Endothelial cell of umbilical vein (primary cell): ENCODE data around the gene SLC16A7. TPM values are rescaled to one million over a fixed set of nuclear protein-coding genes. Genes with fewer than 3 reads are reported as not detected.
"Not testable (repeated sequence)": the region's sequence is repeated elsewhere in the genome, so short reads cannot be mapped to it uniquely, and the experiment has no call there.

ENCODE experiments used
- BruUV-seq: library from RNA; stranded (reverse); fragments of 400-500 nt; replicated peaks from 2 replicates; lab custom pipeline; 2021; lab: Mats Ljungman, UMichigan
- CTCF ChIA-PET: fragments of 300-600, 350-600 bp; sonication (Branson Sonifier 250); formaldehyde crosslinking; loops from one replicate; lab custom pipeline; 2021; ENCODE audit warnings: antibody characterized with exemption, inconsistent platforms; lab: Charles Lee
- POLR2A ChIA-PET: fragments of 300-600, 350-600 bp; sonication (Branson Sonifier 250); formaldehyde crosslinking; loops from one replicate; lab custom pipeline; 2021; ENCODE audit warnings: antibody characterized with exemption, inconsistent platforms; lab: Charles Lee
- DNase-seq: peaks from one replicate; pipeline ENCODE4 v3.0.0-alpha.2; 2011; ENCODE audit warnings: low read depth, low spot score
- FAIRE-seq: peaks from 2 replicates; lab custom pipeline; 2011; peaks lifted over from hg19 to GRCh38; lab: Jason Lieb, UNC
- H2AFZ ChIP-seq: 2 replicates; pipeline ENCODE4 v1.6.0; 2012; ENCODE audit warnings: low read depth, low read length, control low read depth, inconsistent platforms
- H3K27ac ChIP-seq: 2 replicates; pipeline ENCODE4 v1.5.1; 2011; ENCODE audit warnings: low read depth, mild to moderate bottlenecking, control low read depth, low read length, moderate library complexity; ENCODE audit not compliant: insufficient read depth
- H3K27me3 ChIP-seq, 2 experiments: 2 replicates each; pipeline versions ENCODE4 v1.6.0 to v1.6.1; 2011; ENCODE audit warnings: low read length in 2 of 2, mixed read lengths in 1 of 2; ENCODE audit not compliant: control insufficient read depth in 2 of 2, insufficient read depth in 2 of 2
- H3K36me3 ChIP-seq, 2 experiments: 2 replicates in 1 of 2; 3 replicates in 1 of 2; pipeline ENCODE4 v1.5.1; 2011; ENCODE audit warnings: low read length in 2 of 2, mild to moderate bottlenecking in 1 of 2, moderate library complexity in 1 of 2; ENCODE audit not compliant: control insufficient read depth in 2 of 2, insufficient read depth in 2 of 2; ENCODE audit errors: extremely low read depth in 1 of 2
- H3K4me1 ChIP-seq: 3 replicates; pipeline ENCODE4 v1.5.1; 2011; ENCODE audit warnings: mild to moderate bottlenecking, low read length; ENCODE audit not compliant: control insufficient read depth, insufficient read depth; ENCODE audit errors: extremely low read depth
- H3K4me2 ChIP-seq: 2 replicates; pipeline ENCODE4 v1.6.1; 2011; ENCODE audit warnings: low read length, control low read depth, mixed read lengths; ENCODE audit not compliant: insufficient read depth
- H3K4me3 ChIP-seq, 3 experiments: fragments of 200-600 bp in 1 of 3; sonication (generic), shearing (Covaris generic) in 1 of 3; replicated peaks in 1 of 3; 2 replicates each; pipeline ENCODE4 v1.5.1; 2011 to 2016; ENCODE audit warnings: control low read depth in 3 of 3, low read length in 3 of 3, mild to moderate bottlenecking in 2 of 3, inconsistent platforms in 1 of 3, low read depth in 1 of 3, moderate library complexity in 1 of 3; ENCODE audit not compliant: insufficient read depth in 1 of 3
- H3K79me2 ChIP-seq: 2 replicates; pipeline ENCODE4 v1.6.0; 2012; ENCODE audit warnings: low read length, inconsistent platforms; ENCODE audit not compliant: control insufficient read depth, insufficient read depth
- H3K9ac ChIP-seq: replicated peaks from 2 replicates; pipeline ENCODE3; 2011; ENCODE audit warnings: low read length, control low read depth; ENCODE audit not compliant: insufficient read depth; ENCODE audit errors: extremely low read depth
- H3K9me1 ChIP-seq: replicated peaks from 3 replicates; pipeline ENCODE4 v1.6.0; 2011; ENCODE audit warnings: mild to moderate bottlenecking, low read length; ENCODE audit not compliant: control insufficient read depth, insufficient read depth; ENCODE audit errors: extremely low read depth
- H3K9me3 ChIP-seq: replicated peaks from 2 replicates; pipeline ENCODE4 v1.5.1; 2012; ENCODE audit warnings: low read length, inconsistent platforms; ENCODE audit not compliant: control insufficient read depth, insufficient read depth
- H4K20me1 ChIP-seq: replicated peaks from 2 replicates; pipeline ENCODE3; 2011; ENCODE audit warnings: mild to moderate bottlenecking, low read length; ENCODE audit not compliant: control insufficient read depth, insufficient read depth; ENCODE audit errors: extremely low read depth
- EZH2 ChIP-seq: IDR thresholded peaks from 2 replicates; pipeline ENCODE4 v1.6.1; 2012; ENCODE audit warnings: borderline replicate concordance, low read depth, mild to moderate bottlenecking, moderate library complexity, low read length, inconsistent platforms; ENCODE audit not compliant: severe bottlenecking
- GATA2 ChIP-seq: IDR thresholded peaks from 2 replicates; pipeline ENCODE4 v1.7.0; 2011; ENCODE audit warnings: low read depth, mild to moderate bottlenecking, moderate library complexity, mixed read lengths, low read length; ENCODE audit not compliant: insufficient read length, insufficient read depth
- JUN ChIP-seq: IDR thresholded peaks from 2 replicates; pipeline ENCODE4 v1.6.1; 2011; ENCODE audit warnings: borderline replicate concordance, low read depth; ENCODE audit not compliant: insufficient read length, insufficient read depth
- MAX ChIP-seq: IDR thresholded peaks from 2 replicates; pipeline ENCODE4 v1.6.1; 2011; ENCODE audit not compliant: insufficient read depth, insufficient read length
- POLR2AphosphoS5 ChIP-seq: IDR thresholded peaks from 2 replicates; pipeline ENCODE4 v1.6.1; 2012; ENCODE audit warnings: low read depth, mild to moderate bottlenecking, control low read depth, low read length, moderate library complexity; ENCODE audit not compliant: insufficient read depth
- dilution Hi-C: fragments of 300-500 bp; cut with MboI; formaldehyde crosslinking; loops from one replicate; pipeline ENCODE4 v1.15.0; 2019; ENCODE audit warnings: low sequenced_read_pairs; ENCODE audit not compliant: extremely low pct_ligation_motif_present
- intact Hi-C: fragments of 100-400 bp; cut with micrococcal nuclease; formaldehyde crosslinking; loops from one replicate; pipeline ENCODE4 v1.10.0; 2022
- polyA plus RNA-seq, 4 experiments: library from polyadenylated mRNA; depleted of rRNA in 3 of 4; stranded (reverse) in 3 of 4; unstranded in 1 of 4; fragments of >200 nt; gene quantifications; 2 replicates each; pipeline versions ENCODE4 v1.2.1 to v1.2.3, GENCODE V29; 2011 to 2012; ENCODE audit warnings: missing spikeins in 1 of 4
- total RNA-seq: library from RNA; stranded (reverse); gene quantifications from 2 replicates; pipeline ENCODE4 v1.2.3, GENCODE V29; 2021
- TF ChIP-seq, protein P1 (sequence below), 2 donors: IDR thresholded peaks; 1 replicate in 1 of 2; 2 replicates in 1 of 2; pipeline ENCODE4 v1.5.1; 2011; ENCODE audit warnings: low read length in 2 of 2, mild to moderate bottlenecking in 2 of 2, moderate library complexity in 2 of 2, control low read depth in 1 of 2, inconsistent platforms in 1 of 2, low read depth in 1 of 2; ENCODE audit not compliant: insufficient read depth in 1 of 2; ENCODE audit errors: extremely low read depth in 1 of 2

Gene SLC16A7
- total and polyA plus RNA-seq, 2 donors (not counting 3 experiments of a cell fraction or from before 2014, with no cell fraction given): 2.9 to 8.9 TPM

DNA sequence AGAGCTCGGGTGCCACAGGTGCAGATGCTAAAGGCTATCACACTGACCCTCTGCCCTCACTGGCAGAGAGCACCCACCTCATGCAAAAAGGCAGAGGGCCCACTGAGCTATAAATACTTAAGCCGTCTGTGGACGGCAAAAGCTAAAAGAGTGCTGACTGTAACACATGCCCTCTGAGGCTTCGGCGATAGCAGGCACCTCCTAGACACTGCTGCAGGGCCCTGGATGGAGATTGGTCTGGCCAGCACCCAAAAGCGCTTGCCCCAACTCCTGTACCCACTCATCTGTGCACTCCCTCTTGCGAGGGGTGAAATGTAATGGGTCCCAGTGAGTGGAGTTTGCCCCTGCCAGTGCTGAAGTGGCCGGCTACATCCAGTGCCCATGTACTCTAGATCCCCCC is 148.7 kb downstream of the SLC16A7 start:
- no peak for FAIRE-seq
- intact Hi-C loops: no loop called here
- no peaks in the 10 kb centered on the region for H3K27me3 ChIP-seq

DNA sequence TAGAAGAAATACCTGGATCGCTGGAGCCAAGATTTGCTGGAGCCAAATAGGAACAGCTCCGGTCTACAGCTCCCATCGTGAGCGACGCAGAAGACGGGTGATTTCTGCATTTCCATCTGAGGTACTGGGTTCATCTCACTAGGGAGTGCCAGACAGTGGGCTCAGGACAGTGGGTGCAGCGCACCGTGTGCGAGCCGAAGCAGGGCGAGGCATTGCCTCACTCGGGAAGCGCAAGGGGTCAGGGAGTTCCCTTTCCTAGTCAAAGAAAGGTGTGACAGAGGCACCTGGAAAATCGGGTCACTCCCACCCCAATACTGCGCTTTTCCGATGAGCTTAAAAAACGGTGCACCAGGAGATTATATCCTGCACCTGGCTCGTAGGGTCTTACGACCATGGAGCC is 155.3 kb downstream of the SLC16A7 start:
- intact Hi-C loops, POLR2A ChIA-PET, H3K27me3 ChIP-seq, BruUV-seq, CTCF ChIA-PET, H3K9me3 ChIP-seq, H3K27ac ChIP-seq, H3K4me1 ChIP-seq, DNase-seq, H3K36me3 ChIP-seq, H4K20me1 ChIP-seq, H3K9me1 ChIP-seq, dilution Hi-C loops, H3K79me2 ChIP-seq, H3K4me3 ChIP-seq, FAIRE-seq, H3K4me2 ChIP-seq, H2AFZ ChIP-seq, H3K9ac ChIP-seq: not testable (repeated sequence)

More for the DNA sequence above, 148.7 kb downstream of the SLC16A7 start:
- DNase-seq: no peak
- Histone ChIP-seq H2AFZ (no peak overlapping the region), H3K9me3 (no peaks in the 10 kb centered on the region), H3K36me3 (no peaks in the 10 kb centered on the region), H3K9me1 (no peaks in the 10 kb centered on the region), H3K4me1 (no peaks in the 10 kb centered on the region), H3K4me2 (no peak overlapping the region), H3K79me2 (no peaks in the 10 kb centered on the region), H3K4me3 (no peak overlapping the region), H4K20me1 (no peaks in the 10 kb centered on the region), H3K27ac (no peak overlapping the region), H3K9ac (no peak overlapping the region)
- POLR2A ChIA-PET: no interaction called here
- TF ChIP-seq EZH2 (no peak), MAX (no peak), JUN (no peak), GATA2 (no peak), POLR2AphosphoS5 (no peak)
- TF ChIP-seq, protein P1, sequence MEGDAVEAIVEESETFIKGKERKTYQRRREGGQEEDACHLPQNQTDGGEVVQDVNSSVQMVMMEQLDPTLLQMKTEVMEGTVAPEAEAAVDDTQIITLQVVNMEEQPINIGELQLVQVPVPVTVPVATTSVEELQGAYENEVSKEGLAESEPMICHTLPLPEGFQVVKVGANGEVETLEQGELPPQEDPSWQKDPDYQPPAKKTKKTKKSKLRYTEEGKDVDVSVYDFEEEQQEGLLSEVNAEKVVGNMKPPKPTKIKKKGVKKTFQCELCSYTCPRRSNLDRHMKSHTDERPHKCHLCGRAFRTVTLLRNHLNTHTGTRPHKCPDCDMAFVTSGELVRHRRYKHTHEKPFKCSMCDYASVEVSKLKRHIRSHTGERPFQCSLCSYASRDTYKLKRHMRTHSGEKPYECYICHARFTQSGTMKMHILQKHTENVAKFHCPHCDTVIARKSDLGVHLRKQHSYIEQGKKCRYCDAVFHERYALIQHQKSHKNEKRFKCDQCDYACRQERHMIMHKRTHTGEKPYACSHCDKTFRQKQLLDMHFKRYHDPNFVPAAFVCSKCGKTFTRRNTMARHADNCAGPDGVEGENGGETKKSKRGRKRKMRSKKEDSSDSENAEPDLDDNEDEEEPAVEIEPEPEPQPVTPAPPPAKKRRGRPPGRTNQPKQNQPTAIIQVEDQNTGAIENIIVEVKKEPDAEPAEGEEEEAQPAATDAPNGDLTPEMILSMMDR (IDR thresholded peaks at IDR 0.05; ENCODE audit: extremely low read depth in 1 of 2, insufficient read depth in 1 of 2, low read depth in 1 of 2, low read length in 2 of 2): no peak
- dilution Hi-C loops: no loop called here
- CTCF ChIA-PET: no interaction called here
- BruUV-seq: no TSS peak
